Right cardiac atrium (tissue), 5 donors: ENCODE measurements around the gene NEK6. TPM values are rescaled to one million over a fixed set of nuclear protein-coding genes. Genes with fewer than 3 reads are reported as not detected.
A peak's percentile ranks its signal among the peaks of the same experiment; 100 is the strongest.

Experiments
- ATAC-seq, 2 donors: fragments of 200-7000 bp; cut with Tn5 transposase; one replicate each; pipeline versions ENCODE4 v1.8.0 to v1.9.1; 2020; ENCODE audit warnings: moderate library complexity in 2 of 2, mild to moderate bottlenecking in 1 of 2
- DNase-seq, 3 donors: peaks; one replicate each; pipeline ENCODE4 v3.0.0-alpha.2; 2020
- H3K27ac ChIP-seq: one replicate; pipeline ENCODE4 v1.5.1; 2013; ENCODE audit warnings: mild to moderate bottlenecking, low read length, control low read depth, moderate library complexity
- H3K27me3 ChIP-seq: one replicate; pipeline ENCODE4 v1.6.1; 2013; ENCODE audit not compliant: control insufficient read depth, insufficient read depth
- H3K4me1 ChIP-seq: one replicate; pipeline ENCODE4 v1.6.1; 2013; ENCODE audit warnings: low read length; ENCODE audit not compliant: control insufficient read depth, insufficient read depth
- H3K4me3 ChIP-seq: one replicate; pipeline ENCODE4 v1.5.1; 2013; ENCODE audit warnings: low read length, control low read depth
- H3K9me3 ChIP-seq: one replicate; pipeline ENCODE4 v1.6.1; 2013; ENCODE audit warnings: low read length; ENCODE audit not compliant: control insufficient read depth
- WGBS: extraction: QIAGEN DNeasy Blood & Tissue Kit; methylation state at CpG from one replicate; pipeline ENCODE4 v1.1.7; 2013; 5-methylcytosine and 5-hydroxymethylcytosine counted together
- intact Hi-C, 4 donors: fragments of 100-400 bp; cut with DNase I; formaldehyde crosslinking; loops; one replicate each; pipeline versions ENCODE4 v1.11.0 to v1.14.0; 2022 to 2023
- polyA plus RNA-seq: library from polyadenylated mRNA; stranded (reverse); fragments of 200-250 nt; gene quantifications from one replicate; pipeline ENCODE4 v1.2.3, GENCODE V29; 2013
- total RNA-seq, 4 donors: library from RNA; stranded (reverse); fragmentation: NEBNext Ultra II Directional; extraction: Animal tissue kit (Norgen Biotek cat#: 25700); gene quantifications; one replicate each; pipeline ENCODE4 v1.2.1, GENCODE V29; 2021
- donor health status: healthy with polysubstance abuse.
- donor health status: DM: no; HTN: yes; CAD: no.
- donor health status: DM: no; HTN: no; CAD: no.
- donor health status: DM: no; HTN: yes; CAD: no; lungs with severe emphysema.
- donor health status: DM: yes; HTN: yes; CAD: no.

The NEK6 gene
- total and polyA plus RNA-seq, 5 donors, result 4.7 to 19.2 (median 12.2) TPM

GRCh38 chr9:124359855-124360678 lies 102.3 kb downstream of the NEK6 start:
- H3K4me1 ChIP-seq, result no peaks in the 10 kb centered on the region
- DNase-seq (no peak), ATAC-seq (no peak)
- no peak overlapping the region for H3K4me3 ChIP-seq
- no peaks in the 10 kb centered on the region for H3K27me3 ChIP-seq
- H3K9me3 ChIP-seq, result no peaks in the 10 kb centered on the region
- no peak overlapping the region for H3K27ac ChIP-seq
- intact Hi-C loops, result no loop called here
- 82% methylated on average over 11 of the region's 11 CpGs for WGBS

GRCh38 chr9:124361128-124361527 lies 103.4 kb downstream of the NEK6 start:
- H3K27me3 ChIP-seq, result no peaks in the 10 kb centered on the region
- 88% methylated on average over 8 of the region's 8 CpGs for WGBS
- intact Hi-C loops, result no loop called here
- H3K4me3 ChIP-seq, result no peak overlapping the region
- no peaks in the 10 kb centered on the region for H3K9me3 ChIP-seq
- no peaks in the 10 kb centered on the region for H3K4me1 ChIP-seq
- no peak overlapping the region for H3K27ac ChIP-seq
- no peak for ATAC-seq
- no peak for DNase-seq

- no peaks in the 10 kb centered on the region for H3K27me3 ChIP-seq
- H3K4me3 ChIP-seq, result no peak overlapping the region
- peaks cover 6% of the 10 kb centered on the region for H3K4me1 ChIP-seq
- H3K9me3 ChIP-seq, result no peaks in the 10 kb centered on the region
- intact Hi-C loops, result no loop called here
- no peak for DNase-seq
- WGBS, result 91% methylated on average over 21 of the region's 21 CpGs
- no peak for ATAC-seq
- no peak overlapping the region for H3K27ac ChIP-seq
Measured at GRCh38 chr9:124363326-124364096, 105.8 kb downstream of the NEK6 start.

DNA sequence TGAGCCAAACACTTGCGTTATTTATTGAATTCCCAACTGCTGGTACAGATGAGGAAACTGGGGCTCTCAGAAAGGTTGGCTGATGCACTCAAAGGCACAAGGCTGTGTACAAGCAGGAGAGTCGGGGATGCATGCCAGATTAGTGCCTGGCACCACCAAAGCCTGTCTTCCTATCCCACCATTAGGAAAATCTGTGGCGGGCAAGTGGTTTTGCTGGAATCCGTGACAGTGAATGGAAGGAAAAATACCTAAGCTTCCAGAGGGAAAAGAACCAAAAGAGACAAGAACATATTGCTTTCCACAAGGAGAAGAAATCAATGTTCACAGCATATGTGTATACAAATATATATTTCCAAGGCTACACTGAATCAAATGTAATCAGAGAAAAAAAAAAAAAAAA lies 106.4 kb downstream of the NEK6 start:
- no peak for DNase-seq
- WGBS, result 94% methylated on average over 4 of the region's 4 CpGs
- no peak overlapping the region for H3K27ac ChIP-seq
- H3K4me1 ChIP-seq, result peaks cover 6% of the 10 kb centered on the region
- intact Hi-C loops, result no loop called here
- no peak overlapping the region for H3K4me3 ChIP-seq
- no peak for ATAC-seq
- H3K27me3 ChIP-seq, result no peaks in the 10 kb centered on the region
- no peaks in the 10 kb centered on the region for H3K9me3 ChIP-seq

DNA sequence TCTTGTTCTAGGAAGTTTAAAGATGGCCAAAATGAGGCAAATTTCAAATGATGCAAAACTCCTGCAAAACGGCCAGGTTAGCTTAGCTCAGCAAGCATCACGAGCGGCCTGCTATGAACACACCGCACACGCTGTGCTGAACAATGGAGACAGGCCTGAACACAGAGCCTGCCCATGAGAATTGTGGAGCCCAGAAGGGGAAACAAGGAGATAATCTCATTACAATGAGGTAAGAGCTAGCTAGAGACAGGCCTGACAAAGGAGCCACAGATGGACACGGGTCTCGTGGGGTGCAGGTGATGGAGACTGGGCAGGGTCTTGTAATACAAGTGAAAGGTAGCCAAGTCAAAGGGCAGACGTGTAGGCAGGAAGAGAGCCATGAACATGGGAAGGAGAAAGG lies 107.3 kb downstream of the NEK6 start:
- Histone ChIP-seq H3K27ac (no peak overlapping the region), H3K9me3 (no peaks in the 10 kb centered on the region), H3K4me3 (no peak overlapping the region), H3K27me3 (no peaks in the 10 kb centered on the region), H3K4me1 (peaks cover 9% of the 10 kb centered on the region)
- intact Hi-C loops, result no loop called here
- DNase-seq (no peak), ATAC-seq (no peak)
- 88% methylated on average over 8 of the region's 8 CpGs for WGBS

DNA sequence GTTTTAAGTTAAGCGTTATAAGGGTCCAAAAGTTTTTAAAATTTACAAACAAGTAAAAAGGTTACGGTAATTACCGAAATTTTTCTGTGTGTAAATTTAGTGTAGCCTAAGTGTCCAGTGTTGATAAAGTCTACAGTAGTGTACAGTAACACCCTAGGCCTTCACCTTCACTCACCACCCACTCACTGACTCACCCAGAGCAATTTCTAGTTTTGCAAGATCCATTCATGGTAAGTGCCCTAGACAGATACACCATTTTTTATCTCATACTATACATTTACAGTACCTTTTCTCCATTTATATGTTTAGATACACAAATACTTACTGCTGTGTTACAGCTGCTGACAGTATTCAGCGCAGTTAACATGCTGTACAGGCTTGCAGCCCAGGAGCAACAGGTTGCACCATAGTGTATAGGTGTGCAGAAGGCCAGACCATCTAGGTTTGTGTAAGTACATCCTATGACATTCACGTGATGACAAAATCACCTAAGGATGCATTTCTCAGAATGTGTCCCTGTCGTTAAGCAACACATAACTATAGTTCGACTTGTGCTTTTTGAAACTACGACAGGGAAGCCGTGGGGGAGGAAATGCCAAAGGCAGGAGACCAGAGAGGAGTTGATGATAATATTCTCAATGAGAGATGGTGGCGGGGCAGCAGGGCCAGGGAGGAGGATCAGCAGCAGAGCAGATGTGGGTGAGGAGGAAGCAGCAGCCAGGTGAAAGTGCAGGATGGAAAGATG lies 108.9 kb downstream of the NEK6 start:
- ATAC-seq (peak in 1 of 2 donors; percentile 29), DNase-seq (no peak)
- H3K27me3 ChIP-seq, result no peaks in the 10 kb centered on the region
- peaks cover 9% of the 10 kb centered on the region for H3K4me1 ChIP-seq
- H3K27ac ChIP-seq, result no peak overlapping the region
- WGBS, result 69% methylated on average over 10 of the region's 10 CpGs
- no peaks in the 10 kb centered on the region for H3K9me3 ChIP-seq
- H3K4me3 ChIP-seq, result no peak overlapping the region
- intact Hi-C loops, result no loop called here

DNA sequence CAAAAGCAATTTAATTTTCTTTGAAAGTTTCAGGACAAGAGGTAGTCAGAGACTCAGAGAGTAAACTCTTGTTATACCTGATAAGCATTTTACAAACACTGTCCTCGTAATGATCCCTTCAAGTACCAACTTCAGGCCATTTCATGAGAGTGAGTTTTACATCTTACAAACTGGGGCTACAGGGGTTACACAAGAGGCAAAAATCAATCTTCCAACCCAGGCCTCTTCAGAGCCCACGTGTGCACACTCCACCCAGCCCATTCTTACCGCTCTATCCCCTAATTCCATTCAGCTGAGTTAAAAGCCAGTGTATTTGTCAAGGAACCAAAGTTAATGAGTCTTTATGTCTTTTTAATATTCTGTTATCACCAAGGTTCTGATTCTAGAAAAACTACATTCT lies 110.9 kb downstream of the NEK6 start:
- Histone ChIP-seq H3K9me3 (no peaks in the 10 kb centered on the region), H3K4me3 (no peak overlapping the region), H3K4me1 (peaks cover 9% of the 10 kb centered on the region), H3K27ac (no peak overlapping the region), H3K27me3 (no peaks in the 10 kb centered on the region)
- ATAC-seq, result no peak
- DNase-seq, result no peak
- 76% methylated on average over 3 of the region's 3 CpGs for WGBS
- intact Hi-C loops, result no loop called here

DNA sequence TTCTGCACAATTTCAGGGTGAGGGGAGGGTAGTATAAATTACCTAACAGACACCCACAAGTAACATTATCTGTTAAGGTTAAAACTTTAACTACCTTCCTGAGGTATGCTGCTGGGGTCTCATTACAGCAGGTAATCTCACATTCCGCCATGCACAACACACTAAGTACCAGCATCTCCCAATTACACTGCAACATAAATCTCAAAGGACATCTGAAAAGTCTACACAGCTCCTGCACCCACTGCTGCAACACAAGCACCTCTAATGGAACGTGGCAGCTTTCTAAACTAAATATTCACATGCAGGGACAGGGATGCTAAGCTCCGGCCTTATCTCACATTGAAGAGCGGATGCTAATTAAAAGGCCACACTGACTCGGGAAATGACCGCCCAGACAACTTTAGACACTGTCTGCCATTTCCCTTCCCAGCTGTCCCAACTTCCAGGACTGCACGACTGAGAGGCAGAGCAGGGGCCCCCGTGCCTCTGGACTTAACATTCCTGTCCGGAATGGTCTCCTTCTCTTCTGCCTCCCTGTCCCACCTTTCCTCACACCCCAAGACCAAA lies 111.6 kb downstream of the NEK6 start:
- ATAC-seq (peak in 1 of 2 donors; percentile 30), DNase-seq (no peak)
- Histone ChIP-seq H3K27me3 (no peaks in the 10 kb centered on the region), H3K4me3 (no peak overlapping the region), H3K9me3 (no peaks in the 10 kb centered on the region), H3K27ac (no peak overlapping the region), H3K4me1 (peaks cover 9% of the 10 kb centered on the region)
- intact Hi-C loops, result no loop called here
- 58% methylated on average over 9 of the region's 9 CpGs for WGBS

DNA sequence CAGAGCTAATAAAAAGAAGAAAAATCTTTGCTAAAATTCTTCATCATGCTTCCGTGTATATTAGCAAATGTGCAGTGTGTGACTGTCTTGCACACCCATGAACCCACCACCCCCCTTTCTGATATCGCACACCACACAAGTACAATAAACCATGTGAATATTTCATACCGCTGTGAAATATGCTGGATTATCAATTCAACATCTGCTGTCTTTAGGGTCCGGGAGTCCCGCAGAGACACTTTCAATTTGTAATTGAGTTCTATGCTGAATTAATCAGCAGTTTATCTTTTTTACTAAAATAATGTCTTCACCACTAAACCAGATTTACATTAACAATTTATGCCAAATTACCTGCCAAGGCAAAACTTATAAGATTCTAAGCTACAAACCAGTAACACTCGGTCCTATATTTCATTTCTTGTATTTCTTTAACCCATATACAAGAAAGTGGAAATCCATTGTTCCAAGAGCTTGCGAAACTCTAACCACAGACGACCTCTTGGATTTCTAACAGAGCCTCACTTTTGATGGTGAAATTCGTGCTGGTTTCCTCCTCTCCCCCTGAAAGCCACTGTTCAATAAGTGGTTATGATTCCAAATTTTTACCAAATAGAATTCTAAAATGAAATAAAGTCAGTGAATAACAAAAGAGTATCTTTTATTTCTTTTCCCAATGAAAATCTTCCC lies 113.3 kb downstream of the NEK6 start:
- no peak for ATAC-seq
- 82% methylated on average over 9 of the region's 9 CpGs for WGBS
- intact Hi-C loops, result no loop called here
- Histone ChIP-seq H3K27ac (no peak overlapping the region), H3K27me3 (no peaks in the 10 kb centered on the region), H3K4me3 (no peak overlapping the region), H3K4me1 (peaks cover 12% of the 10 kb centered on the region), H3K9me3 (no peaks in the 10 kb centered on the region)
- no peak for DNase-seq

GRCh38 chr9:124372038-124372437 lies 114.3 kb downstream of the NEK6 start:
- Histone ChIP-seq H3K27ac (no peak overlapping the region), H3K4me3 (no peak overlapping the region), H3K27me3 (no peaks in the 10 kb centered on the region), H3K4me1 (peaks cover 8% of the 10 kb centered on the region), H3K9me3 (no peaks in the 10 kb centered on the region)
- DNase-seq (no peak), ATAC-seq (no peak)
- intact Hi-C loops, result no loop called here
